HPDE6-E6E7 (cell line): ENCODE results near the gene HLF.

Experiments
- DNase-seq: peaks from one replicate; pipeline ENCODE4 v3.0.0; 2011; ENCODE audit warnings: missing footprints; ENCODE audit errors: extremely low spot score

HLF gene

GRCh38 chr17:55274355-55275255 is 9.8 kb downstream of the HLF start:
- DNase-seq, result no peak

GRCh38 chr17:55275894-55276804 is 11.4 kb downstream of the HLF start:
- no peak for DNase-seq

- DNase-seq, result no peak
Observed at GRCh38 chr17:55278173-55278961, 13.6 kb downstream of the HLF start.

- DNase-seq, result no peak
Observed at GRCh38 chr17:55279203-55279602, 14.4 kb downstream of the HLF start.

GRCh38 chr17:55279788-55280187 is 15.0 kb downstream of the HLF start:
- no peak for DNase-seq

GRCh38 chr17:55280212-55280611 is 15.5 kb downstream of the HLF start:
- DNase-seq, result no peak

GRCh38 chr17:55281649-55282378 is 17.1 kb downstream of the HLF start:
- no peak for DNase-seq

- DNase-seq, result no peak
Observed at GRCh38 chr17:55282379-55282702, 17.6 kb downstream of the HLF start.

GRCh38 chr17:55282741-55283140 is 18.0 kb downstream of the HLF start:
- DNase-seq, result no peak

- no peak for DNase-seq
Observed at GRCh38 chr17:55283256-55283965, 18.7 kb downstream of the HLF start.

- no peak for DNase-seq
Observed at GRCh38 chr17:55284001-55284884, 19.5 kb downstream of the HLF start.

GRCh38 chr17:55284944-55285339 is 20.2 kb downstream of the HLF start:
- DNase-seq, result no peak

- no peak for DNase-seq
Observed at GRCh38 chr17:55285340-55286301, 20.9 kb downstream of the HLF start.

- DNase-seq, result no peak
Observed at GRCh38 chr17:55286681-55287589, 22.2 kb downstream of the HLF start.

- no peak for DNase-seq
Observed at GRCh38 chr17:55288356-55289105, 23.8 kb downstream of the HLF start.

GRCh38 chr17:55289106-55289446 is 24.3 kb downstream of the HLF start:
- no peak for DNase-seq

GRCh38 chr17:55289978-55290377 is 25.2 kb downstream of the HLF start:
- no peak for DNase-seq
